Measurements from ENCODE around the gene SEC16A.

SEC16A gene

GRCh38 chr9:136517950-136518349 lies 35.1 kb upstream of the SEC16A start:
- no peak for DNase-seq (ENCODE audit: low read depth in 2 of 2)

GRCh38 chr9:136517012-136517743 lies 34.3 kb upstream of the SEC16A start:
- DNase-seq (ENCODE audit: low read depth in 2 of 2): no peak

- DNase-seq (ENCODE audit: low read depth in 2 of 2): no peak
These were observed 33.4 kb upstream of the SEC16A start for GRCh38 chr9:136516191-136516654.

GRCh38 chr9:136515276-136515675 lies 32.4 kb upstream of the SEC16A start:
- DNase-seq (ENCODE audit: low read depth in 2 of 2): no peak

GRCh38 chr9:136514022-136514714 lies 31.3 kb upstream of the SEC16A start:
- no peak for DNase-seq (ENCODE audit: low read depth in 2 of 2)

DNA sequence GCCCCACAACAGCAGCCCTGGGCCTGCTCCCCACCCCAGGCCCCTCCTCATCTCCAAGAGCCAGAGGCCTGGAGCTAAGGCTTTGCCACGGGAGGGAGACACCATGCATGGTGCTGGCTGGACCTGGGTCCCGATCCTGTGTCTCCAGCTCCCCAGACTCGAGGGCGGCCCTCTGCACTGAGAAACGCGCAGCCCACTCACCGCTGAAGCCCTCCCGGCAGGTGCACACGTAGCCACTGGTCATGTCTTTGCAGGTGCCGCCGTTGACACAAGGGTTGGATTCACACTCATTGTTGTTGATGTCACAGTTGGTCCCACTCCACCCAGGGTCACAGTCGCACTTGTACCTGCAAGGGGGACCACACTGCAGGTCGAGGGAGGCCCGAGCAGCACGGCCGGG lies 30.4 kb upstream of the SEC16A start:
- no peak for DNase-seq (ENCODE audit: low read depth in 2 of 2)

GRCh38 chr9:136512651-136513071 lies 29.8 kb upstream of the SEC16A start:
- DNase-seq (ENCODE audit: low read depth in 2 of 2): peak in 1 of 2 donors; percentile 44

DNA sequence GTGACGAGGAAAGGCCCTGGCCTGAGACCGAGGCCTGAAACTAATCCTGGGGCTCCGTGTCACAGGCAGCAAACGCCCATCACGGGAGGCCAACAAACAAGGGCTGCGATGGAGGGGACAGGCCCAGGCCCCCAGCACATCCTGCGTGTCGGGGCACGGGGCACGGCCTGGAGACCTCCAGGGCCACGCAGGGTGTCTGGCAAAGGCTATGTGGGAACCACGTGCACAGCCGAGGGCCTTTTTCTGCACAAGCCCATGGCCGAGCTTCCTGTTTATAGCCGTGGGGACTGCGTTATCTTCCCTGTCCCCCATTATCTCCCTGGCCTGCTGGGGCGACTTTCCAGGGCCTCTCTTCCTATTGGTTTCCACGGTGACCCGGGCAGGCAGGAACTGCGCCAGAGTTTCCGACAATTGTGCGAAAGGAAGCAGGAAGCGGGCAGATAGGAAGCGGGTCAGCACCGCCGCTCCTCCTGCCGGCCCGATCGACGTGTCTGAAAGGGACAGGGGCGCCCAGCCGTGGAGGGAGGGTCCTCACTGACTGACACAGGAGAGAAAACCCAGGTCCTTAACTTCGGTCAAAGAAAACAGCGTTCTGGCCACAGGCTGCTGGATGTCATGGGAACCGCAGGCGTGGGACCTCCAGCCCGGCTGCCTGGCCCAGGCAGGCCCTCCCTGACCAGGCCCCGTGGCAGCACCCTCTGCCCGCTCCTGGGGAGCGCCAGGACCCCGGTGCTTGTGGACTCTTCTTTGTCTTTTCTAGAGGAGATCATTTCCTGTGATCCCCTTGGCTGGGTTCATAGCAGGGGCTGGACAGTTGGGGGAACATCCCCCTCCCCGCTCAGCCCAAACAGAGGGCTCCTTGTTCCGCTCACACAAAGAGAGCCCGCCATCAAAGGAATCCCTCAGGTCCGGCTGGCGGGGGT lies 29.1 kb upstream of the SEC16A start:
- DNase-seq (ENCODE audit: low read depth in 2 of 2): no peak

DNA sequence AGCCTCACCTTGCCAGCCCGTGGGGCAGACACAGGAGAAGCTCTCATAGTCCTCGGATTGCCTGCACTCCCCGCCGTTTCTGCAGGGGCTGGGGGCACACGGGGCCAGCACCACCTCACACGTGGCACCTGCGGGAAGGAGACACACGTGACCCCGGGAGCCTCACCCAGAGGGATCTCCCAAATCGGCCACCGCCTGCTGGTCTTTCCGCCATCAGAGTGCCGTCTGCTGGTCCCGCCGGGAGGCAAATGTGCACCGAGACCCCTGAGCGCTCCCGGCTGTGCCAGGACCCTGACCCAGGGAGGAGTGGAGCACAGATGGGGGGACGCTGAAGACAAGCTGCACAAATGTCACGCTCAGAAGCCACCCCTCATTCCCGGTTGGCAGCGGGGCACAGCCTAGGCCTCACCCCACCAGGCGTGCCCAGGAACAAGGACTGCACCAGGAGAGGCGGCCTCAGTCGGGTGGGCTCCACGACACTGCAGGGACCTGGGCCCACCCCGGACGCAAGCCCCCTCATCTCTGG lies 28.4 kb upstream of the SEC16A start:
- no peak for DNase-seq (ENCODE audit: low read depth in 2 of 2)

DNA sequence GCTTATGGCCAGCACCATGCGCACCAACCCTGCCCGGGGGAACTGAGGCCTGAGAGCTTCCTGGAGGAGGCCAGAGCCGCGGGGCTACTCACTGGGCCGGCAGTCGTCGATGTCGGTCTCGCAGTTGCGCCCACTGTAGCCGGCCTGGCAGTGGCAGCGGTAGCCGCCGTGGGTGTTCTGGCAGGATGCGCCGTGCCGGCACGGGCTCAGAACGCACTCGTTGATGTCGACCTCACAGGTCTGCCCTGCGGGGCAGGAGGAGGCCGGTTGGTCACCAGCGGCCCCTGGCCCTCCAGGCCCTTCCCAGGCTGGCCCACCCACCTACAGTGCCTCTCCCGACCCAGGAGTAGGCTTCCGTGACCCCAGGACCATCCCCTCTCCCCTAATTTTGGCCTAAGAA lies 27.7 kb upstream of the SEC16A start:
- DNase-seq (ENCODE audit: low read depth in 2 of 2): no peak

DNA sequence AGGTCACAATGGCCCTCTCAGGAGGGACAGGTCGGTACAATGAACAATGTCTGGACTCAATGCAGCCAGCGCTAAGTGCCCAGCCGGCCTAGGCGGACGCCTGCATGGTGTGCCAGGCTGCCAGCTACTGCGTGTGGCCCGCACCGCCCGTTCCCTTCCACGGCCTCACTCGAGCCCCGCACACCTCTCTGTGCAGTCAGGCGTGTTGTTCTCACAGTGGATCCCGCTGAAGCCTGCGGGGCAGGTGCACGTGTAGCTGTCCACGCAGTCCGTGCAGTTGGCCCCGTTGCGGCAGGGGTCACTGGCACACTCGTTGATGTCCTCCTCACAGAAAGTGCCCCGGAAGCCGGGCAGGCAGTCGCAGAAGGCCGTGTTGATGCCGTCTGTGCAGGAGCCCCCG lies 26.7 kb upstream of the SEC16A start:
- no peak for DNase-seq (ENCODE audit: low read depth in 2 of 2)

GRCh38 chr9:136508729-136509500 lies 26.1 kb upstream of the SEC16A start:
- DNase-seq (ENCODE audit: low read depth in 2 of 2): no peak

- DNase-seq (ENCODE audit: low read depth in 2 of 2): no peak
These were observed 25.1 kb upstream of the SEC16A start for GRCh38 chr9:136507992-136508375.

- no peak for DNase-seq (ENCODE audit: low read depth in 2 of 2)
These were observed 24.6 kb upstream of the SEC16A start for GRCh38 chr9:136507221-136507991.

DNA sequence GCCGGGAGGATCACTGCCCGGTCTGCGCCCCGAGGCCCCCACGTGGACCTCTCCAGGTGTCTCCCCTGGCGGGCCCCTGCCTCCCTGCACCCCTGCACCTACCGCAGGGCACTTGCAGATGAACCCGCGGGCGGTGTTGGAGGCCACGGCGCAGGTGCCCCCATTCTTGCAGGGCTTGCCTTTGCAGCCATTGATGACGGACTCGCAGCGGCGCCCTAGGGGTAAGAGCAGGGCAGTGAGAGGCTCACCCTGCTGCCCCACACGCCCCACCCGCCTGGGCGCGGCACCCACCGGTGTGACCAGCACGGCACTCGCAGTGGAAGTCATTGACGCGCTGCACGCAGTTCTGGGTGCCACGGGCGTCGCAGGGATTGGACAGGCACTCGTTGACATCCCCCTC lies 23.6 kb upstream of the SEC16A start:
- no peak for DNase-seq (ENCODE audit: low read depth in 2 of 2)

DNA sequence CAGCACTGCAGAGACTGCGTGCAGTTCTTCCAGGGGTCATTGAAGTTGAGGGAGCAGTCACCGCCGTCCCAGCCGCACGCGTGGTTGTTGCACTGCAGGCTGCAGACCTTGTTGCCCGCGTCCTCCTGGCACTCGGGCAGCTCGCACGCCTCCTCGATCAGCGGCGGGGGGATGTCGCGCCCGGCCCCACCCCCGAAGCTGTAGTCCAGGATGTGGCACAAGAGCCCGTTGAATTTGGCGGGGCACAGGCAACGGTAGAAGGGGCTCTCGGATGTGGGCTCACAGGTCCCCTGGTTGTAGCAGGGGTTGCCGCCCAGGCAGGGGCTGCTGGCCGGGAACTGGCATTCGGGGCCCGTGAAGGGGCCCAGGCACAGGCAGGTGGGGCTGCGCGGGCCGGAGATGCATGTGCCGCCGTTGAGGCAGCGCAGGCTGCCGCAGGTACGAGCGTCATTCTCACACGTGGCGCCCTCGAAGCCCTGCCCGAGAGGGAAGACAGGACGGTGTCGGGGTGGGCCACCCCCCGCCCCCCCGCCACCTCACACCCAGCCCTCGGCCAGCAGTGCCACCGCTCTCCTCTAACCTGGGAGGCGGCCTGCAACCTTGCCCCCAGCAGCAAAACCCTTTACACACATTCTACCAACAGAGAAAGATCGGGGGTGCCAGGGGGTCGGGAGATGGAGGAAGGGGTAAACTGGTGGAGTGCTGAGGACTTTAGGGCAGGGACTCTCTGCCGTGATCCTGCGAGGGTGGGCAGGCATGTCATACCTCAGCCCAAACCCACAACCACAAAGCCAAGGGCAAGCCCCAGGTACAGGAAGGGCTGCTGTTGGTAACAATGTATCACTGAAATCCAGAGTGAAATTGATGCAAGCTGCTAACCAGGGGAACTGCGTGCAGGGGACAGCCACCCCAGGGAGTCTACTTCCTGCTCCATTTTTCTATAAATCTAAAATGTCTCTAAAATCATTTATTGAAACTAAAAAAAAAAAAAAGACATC lies 22.9 kb upstream of the SEC16A start:
- no peak for DNase-seq (ENCODE audit: low read depth in 2 of 2)

GRCh38 chr9:136504512-136505348 lies 21.9 kb upstream of the SEC16A start:
- no peak for DNase-seq (ENCODE audit: low read depth in 2 of 2)

GRCh38 chr9:136502940-136503550 lies 20.2 kb upstream of the SEC16A start:
- DNase-seq (ENCODE audit: low read depth in 2 of 2): no peak

Measured in stimulated activated CD4-positive, alpha-beta T cell treated with anti-CD3 and anti-CD28 coated beads, Interleukin-4, amount 100 ng/mL, for 48 hours (primary cell).